ENCODE data around the gene ROBO2. TPM values are rescaled to one million over a fixed set of nuclear protein-coding genes. Genes with fewer than 3 reads are reported as not detected.

ROBO2 gene
- total and polyA plus RNA-seq, 2 experiments from 2014 or later: 1.2 to 14.3 TPM

DNA sequence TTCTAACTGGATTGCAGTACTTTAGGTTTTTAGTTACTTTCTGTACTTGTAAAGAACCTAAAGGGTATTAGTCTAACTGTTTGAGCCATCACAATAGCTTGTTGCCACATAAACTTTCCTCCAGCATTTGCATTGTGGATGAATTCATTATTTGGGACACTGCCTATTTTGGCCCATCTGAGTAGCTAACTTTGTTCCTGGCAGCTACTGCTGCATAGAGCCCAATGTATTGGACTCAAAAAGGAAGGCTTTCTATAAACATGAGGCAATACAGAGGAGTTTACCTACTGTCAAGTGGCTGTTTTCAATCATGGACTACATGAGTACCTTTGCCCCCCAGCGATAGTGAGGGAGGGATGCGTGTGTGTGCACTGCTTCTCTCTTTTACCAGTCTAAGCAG lies 1.9 kb downstream of the ROBO2 start:
- no peaks in the 10 kb centered on the region for H3K9me3 ChIP-seq (ENCODE audit: low read depth)
- H3K4me2 ChIP-seq: peak overlapping the region; percentile 88
- no peaks in the 10 kb centered on the region for H4K20me1 ChIP-seq (ENCODE audit: insufficient read depth, poor library complexity, severe bottlenecking)
- H3K27me3 ChIP-seq: no peaks in the 10 kb centered on the region
- peak overlapping the region; percentile 30 for H3K4me3 ChIP-seq
- no peak overlapping the region for H2AFZ ChIP-seq
- no peaks in the 10 kb centered on the region for H3K9me2 ChIP-seq (replicated peaks; ENCODE audit: insufficient read depth)
- no peaks in the 10 kb centered on the region for H3K4me1 ChIP-seq (ENCODE audit: insufficient read depth)
- peak; percentile 5 for DNase-seq (ENCODE audit: low spot score)
- no peak for TF ChIP-seq CTCF (IDR thresholded peaks at IDR 0.05; ENCODE audit: poor library complexity)
- H3K36me3 ChIP-seq (replicated peaks; ENCODE audit: insufficient read depth, low read depth): no peaks in the 10 kb centered on the region
- WGBS (ENCODE audit: low lambda C conversion rate, missing lambda C conversion rate): 53% methylated on average over 2 of the region's 2 CpGs
- no peak overlapping the region for H3K27ac ChIP-seq
- H3K79me2 ChIP-seq: peaks cover 38% of the 10 kb centered on the region

DNA sequence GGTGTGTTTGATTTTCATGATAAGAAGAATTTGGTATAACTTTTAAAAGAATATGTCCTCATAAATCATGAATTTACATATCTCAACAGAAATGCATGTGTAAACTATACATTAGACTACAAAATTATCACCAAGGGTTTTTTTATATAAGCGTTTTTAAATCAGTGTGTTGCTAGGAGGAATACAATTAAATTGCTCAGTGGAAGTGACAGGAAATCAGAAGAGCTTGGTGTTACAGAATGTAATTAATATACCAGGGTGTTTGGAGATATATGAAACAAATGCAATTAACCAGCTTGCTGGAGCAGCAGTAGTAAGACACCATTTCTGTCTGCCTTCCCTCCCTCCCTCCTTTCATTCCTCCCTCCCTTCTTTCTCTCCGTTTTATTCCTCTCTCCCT lies 2.4 kb downstream of the ROBO2 start:
- no peak overlapping the region for H3K27ac ChIP-seq
- WGBS (ENCODE audit: low lambda C conversion rate, missing lambda C conversion rate): 72% methylated on average over 1 of the region's 2 CpGs
- H3K4me2 ChIP-seq: peak overlapping the region; percentile 88
- peaks cover 43% of the 10 kb centered on the region for H3K79me2 ChIP-seq
- no peaks in the 10 kb centered on the region for H3K4me1 ChIP-seq (ENCODE audit: insufficient read depth)
- H3K36me3 ChIP-seq (replicated peaks; ENCODE audit: insufficient read depth, low read depth): no peaks in the 10 kb centered on the region
- no peak overlapping the region for H2AFZ ChIP-seq
- no peaks in the 10 kb centered on the region for H4K20me1 ChIP-seq (ENCODE audit: insufficient read depth, poor library complexity, severe bottlenecking)
- H3K27me3 ChIP-seq: no peaks in the 10 kb centered on the region
- DNase-seq (ENCODE audit: low spot score): no peak
- no peaks in the 10 kb centered on the region for H3K9me3 ChIP-seq (ENCODE audit: low read depth)
- no peak overlapping the region for H3K4me3 ChIP-seq
- no peaks in the 10 kb centered on the region for H3K9me2 ChIP-seq (replicated peaks; ENCODE audit: insufficient read depth)
- TF ChIP-seq CTCF (IDR thresholded peaks at IDR 0.05; ENCODE audit: poor library complexity) (no peak), EZH2 (IDR thresholded peaks at IDR 0.05; ENCODE audit: borderline replicate concordance) (no peak), EZH2phosphoT487 (IDR thresholded peaks at IDR 0.05; ENCODE audit: low read depth, severe bottlenecking, unreplicated experiment) (no peak)

GRCh38 chr3:77042882-77043281 lies 3.0 kb downstream of the ROBO2 start:
- Histone ChIP-seq H3K27ac (no peak overlapping the region), H3K9me3 (ENCODE audit: low read depth) (no peaks in the 10 kb centered on the region), H3K4me1 (ENCODE audit: insufficient read depth) (no peaks in the 10 kb centered on the region), H4K20me1 (ENCODE audit: insufficient read depth, poor library complexity, severe bottlenecking) (no peaks in the 10 kb centered on the region), H3K4me2 (peak overlapping the region; percentile 88), H3K27me3 (no peaks in the 10 kb centered on the region), H3K4me3 (no peak overlapping the region), H2AFZ (no peak overlapping the region), H3K79me2 (peaks cover 44% of the 10 kb centered on the region), H3K36me3 (replicated peaks; ENCODE audit: insufficient read depth, low read depth) (no peaks in the 10 kb centered on the region), H3K9me2 (replicated peaks; ENCODE audit: insufficient read depth) (no peaks in the 10 kb centered on the region)
- TF ChIP-seq EZH2phosphoT487 (IDR thresholded peaks at IDR 0.05; ENCODE audit: low read depth, severe bottlenecking, unreplicated experiment) (no peak), EZH2 (IDR thresholded peaks at IDR 0.05; ENCODE audit: borderline replicate concordance) (no peak), CTCF (IDR thresholded peaks at IDR 0.05; ENCODE audit: poor library complexity) (peak; percentile 44)
- 21% methylated on average over 2 of the region's 2 CpGs for WGBS (ENCODE audit: low lambda C conversion rate, missing lambda C conversion rate)
- peak; percentile 7 for DNase-seq (ENCODE audit: low spot score)

DNA sequence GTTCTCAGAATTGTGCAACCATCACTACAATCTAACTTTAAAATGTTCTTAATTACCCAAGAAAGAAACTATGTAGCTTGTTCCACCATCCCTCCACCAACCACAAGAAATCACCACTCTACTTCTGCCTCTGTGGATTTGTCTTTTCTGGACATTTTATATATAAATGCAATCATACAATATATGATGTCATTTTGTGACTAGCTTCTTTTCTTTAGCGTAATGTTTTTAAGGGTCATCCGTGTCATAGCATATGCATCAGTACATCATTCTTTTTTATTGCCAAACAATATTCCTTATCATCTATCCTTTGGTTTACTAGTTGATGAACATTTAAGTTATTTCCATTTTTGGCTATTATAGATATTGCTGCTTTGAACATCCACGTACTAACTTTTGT lies 5.8 kb downstream of the ROBO2 start:
- DNase-seq (ENCODE audit: low spot score): no peak

More for the DNA sequence above, 5.8 kb downstream of the ROBO2 start:
- no peak overlapping the region for H2AFZ ChIP-seq
- H3K4me3 ChIP-seq: no peak overlapping the region
- no peaks in the 10 kb centered on the region for H3K36me3 ChIP-seq (replicated peaks; ENCODE audit: insufficient read depth, low read depth)
- H4K20me1 ChIP-seq (ENCODE audit: insufficient read depth, poor library complexity, severe bottlenecking): no peaks in the 10 kb centered on the region
- no peaks in the 10 kb centered on the region for H3K9me2 ChIP-seq (replicated peaks; ENCODE audit: insufficient read depth)
- H3K27ac ChIP-seq: no peak overlapping the region
- H3K79me2 ChIP-seq: peaks cover 49% of the 10 kb centered on the region
- 93% methylated on average over 3 of the region's 3 CpGs for WGBS (ENCODE audit: low lambda C conversion rate, missing lambda C conversion rate)
- H3K4me1 ChIP-seq (ENCODE audit: insufficient read depth): no peaks in the 10 kb centered on the region
- H3K27me3 ChIP-seq: no peaks in the 10 kb centered on the region
- H3K9me3 ChIP-seq (ENCODE audit: low read depth): no peaks in the 10 kb centered on the region
- no peak for TF ChIP-seq EZH2phosphoT487 (IDR thresholded peaks at IDR 0.05; ENCODE audit: low read depth, severe bottlenecking, unreplicated experiment)
- TF ChIP-seq EZH2 (IDR thresholded peaks at IDR 0.05; ENCODE audit: borderline replicate concordance): no peak
- TF ChIP-seq CTCF (IDR thresholded peaks at IDR 0.05; ENCODE audit: poor library complexity): no peak
- no peak overlapping the region for H3K4me2 ChIP-seq

All from hepatocyte (in vitro differentiated cells).